ENCODE results near the gene OR2A14.
"Not testable (repeated sequence)": the region's sequence is repeated elsewhere in the genome, so short reads cannot be mapped to it uniquely, and the experiment has no call there.

The OR2A14 gene

GRCh38 chr7:144158861-144159260 lies 35.9 kb downstream of the OR2A14 start:
- no peak for DNase-seq (ENCODE audit: low read depth)

DNA sequence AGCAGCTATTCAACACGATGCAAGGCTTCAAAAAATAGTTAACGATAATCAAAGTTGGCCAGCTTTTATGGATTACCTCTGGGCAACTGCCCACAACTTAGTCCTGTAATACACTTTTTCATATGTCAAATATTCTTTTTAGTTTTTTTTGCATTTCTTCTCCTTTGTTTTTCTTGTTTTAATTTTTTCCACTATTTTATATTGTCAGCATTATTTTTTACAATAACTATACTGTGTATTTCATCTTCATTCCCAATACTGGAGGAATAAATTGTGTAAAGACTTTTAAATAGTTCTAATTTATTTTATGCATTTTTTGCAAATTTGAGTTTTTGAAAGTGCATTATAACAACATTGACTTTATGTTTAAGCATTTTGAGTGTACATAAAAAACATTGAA lies 41.8 kb downstream of the OR2A14 start:
- DNase-seq (ENCODE audit: low read depth): no peak

GRCh38 chr7:144171594-144172350 lies 48.8 kb downstream of the OR2A14 start:
- not testable (repeated sequence) for DNase-seq (ENCODE audit: low read depth)

DNA sequence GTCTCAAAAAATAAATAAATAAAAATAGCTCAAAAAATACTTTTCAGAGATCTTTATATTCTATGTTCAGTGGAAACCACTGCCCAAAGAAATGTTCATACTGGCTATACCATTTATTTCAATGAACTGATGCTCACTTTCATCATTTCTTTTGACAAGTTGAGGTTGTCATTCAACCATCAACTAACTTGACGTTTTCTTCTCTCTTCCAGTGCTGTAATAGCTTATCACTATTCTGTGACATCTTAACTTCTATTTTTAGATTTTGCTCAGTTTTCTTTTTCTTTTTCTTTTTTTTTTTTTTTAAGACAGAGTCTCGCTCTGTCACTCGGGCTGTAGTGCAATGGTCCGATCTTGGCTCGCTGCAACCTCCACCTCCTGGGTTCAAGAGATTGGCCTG lies 51.6 kb downstream of the OR2A14 start:
- no peak for DNase-seq (ENCODE audit: low read depth)

DNA sequence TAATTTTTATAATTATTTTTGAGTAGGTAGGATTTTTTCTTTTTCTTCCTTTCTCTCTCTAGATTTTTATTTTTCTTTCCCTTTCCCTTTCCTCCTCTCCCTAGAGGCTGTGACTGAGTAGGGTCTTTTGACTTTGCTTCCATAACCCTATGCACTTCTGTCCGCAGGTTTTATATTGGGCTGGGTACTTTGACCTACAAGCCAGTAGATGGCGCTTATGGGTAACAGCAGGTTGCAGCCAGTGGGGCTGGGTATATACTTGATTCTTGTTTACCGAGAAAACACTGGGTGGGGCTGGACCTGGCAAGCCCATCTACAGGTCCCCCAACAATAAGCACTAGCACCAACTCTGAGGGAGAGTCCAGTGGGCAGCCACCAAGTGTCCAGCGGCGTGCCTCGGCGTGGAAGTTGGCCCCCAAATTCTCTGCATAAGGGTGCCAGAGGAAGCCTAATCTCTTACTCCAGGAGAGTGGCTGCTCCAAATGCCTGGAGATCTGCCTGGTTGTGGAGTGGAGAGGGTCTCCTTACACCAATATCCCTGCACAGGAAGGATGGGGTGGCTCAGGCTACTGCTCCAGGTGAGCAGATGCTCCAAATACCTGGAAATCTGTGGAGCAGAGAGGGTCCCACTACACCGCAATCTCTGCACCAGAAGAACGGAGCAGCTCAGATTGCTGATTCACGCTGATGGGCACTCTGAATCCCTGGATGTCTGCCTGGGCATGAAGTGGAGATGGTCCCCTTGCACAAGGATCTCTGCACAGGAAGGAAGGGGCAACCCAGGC lies 55.6 kb downstream of the OR2A14 start:
- not testable (repeated sequence) for DNase-seq (ENCODE audit: low read depth)

DNA sequence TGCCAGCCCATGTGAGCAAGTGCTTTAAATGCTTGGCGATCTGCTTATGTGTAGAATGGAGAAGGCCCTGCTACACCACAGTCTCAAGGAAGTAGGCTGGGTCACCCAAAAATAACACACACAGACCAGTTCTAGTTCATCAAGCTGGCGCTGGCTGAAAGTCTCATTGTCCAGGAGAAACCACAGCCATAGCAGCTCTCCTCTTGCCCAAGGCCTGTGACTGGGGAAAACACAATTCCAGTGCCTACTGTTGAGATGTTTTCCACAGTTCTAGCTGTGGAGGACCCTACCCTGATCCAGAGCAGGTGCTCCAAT lies 56.1 kb downstream of the OR2A14 start:
- DNase-seq (ENCODE audit: low read depth): not testable (repeated sequence)

Measured in stimulated activated CD8-positive, alpha-beta memory T cell treated with anti-CD3 and anti-CD28 coated beads, Interleukin-7, amount 100 ng/mL, for 24 hours (primary cell).